ENCODE results near the gene CCDC43. TPM values are rescaled to one million over a fixed set of nuclear protein-coding genes. Genes with fewer than 3 reads are reported as not detected.

CCDC43 gene
- total and polyA plus RNA-seq, 2 of the 13 experiments (the other 11 are each of a cell fraction or from before 2014, with no cell fraction given) = 17.5 to 94.8 TPM

DNA sequence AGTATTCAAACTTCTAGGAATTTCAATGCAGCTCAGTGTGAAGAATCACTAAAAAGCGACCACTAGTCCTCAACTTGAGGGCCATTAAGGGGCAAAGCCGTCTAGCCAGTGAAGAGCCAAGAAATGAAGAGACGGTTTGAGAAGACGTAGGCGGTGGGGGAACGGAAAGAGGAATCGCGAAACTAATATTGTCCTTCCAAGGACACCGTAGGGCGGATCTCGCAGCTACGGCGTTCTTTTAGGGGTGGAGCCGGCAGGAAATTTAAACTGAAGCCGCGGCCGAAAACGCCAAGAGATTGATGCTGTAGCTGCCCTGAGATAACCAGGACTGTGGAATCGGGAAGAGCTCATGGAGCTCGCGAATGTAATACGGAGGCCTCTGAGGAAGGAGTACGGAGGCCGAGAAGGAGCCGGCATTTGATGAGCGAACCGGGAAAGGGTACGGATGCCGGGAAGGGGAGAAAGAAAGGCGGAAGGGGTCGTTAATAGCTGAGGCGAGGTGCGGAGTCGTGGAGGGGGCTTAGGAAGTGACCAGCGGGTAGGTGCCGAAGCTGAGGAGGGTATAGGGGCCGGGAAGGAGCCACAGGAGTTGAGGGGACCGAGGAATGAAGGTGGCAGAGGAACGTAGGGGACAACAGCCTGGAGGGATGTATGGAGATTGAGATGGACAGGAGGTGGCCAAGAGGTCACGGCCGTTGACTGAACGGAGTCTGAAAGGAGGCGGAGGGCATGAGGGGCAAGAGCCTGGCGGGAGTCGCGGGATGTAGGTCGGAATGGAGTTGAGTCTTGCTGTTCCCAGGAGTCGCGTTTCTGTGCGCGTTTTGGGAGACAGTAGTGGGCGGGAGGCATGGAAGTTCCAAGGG is 19.1 kb upstream of the CCDC43 start, which contains the start of gene DBF4B (continued):
- no peak for TF ChIP-seq IRX3 (CRISPR knock-in tag; IDR thresholded peaks at IDR 0.05; ENCODE audit: borderline replicate concordance, low read depth)
- no peak for TF ChIP-seq ZNF563 (CRISPR knock-in tag; IDR thresholded peaks at IDR 0.05)
- TF ChIP-seq, protein P1, sequence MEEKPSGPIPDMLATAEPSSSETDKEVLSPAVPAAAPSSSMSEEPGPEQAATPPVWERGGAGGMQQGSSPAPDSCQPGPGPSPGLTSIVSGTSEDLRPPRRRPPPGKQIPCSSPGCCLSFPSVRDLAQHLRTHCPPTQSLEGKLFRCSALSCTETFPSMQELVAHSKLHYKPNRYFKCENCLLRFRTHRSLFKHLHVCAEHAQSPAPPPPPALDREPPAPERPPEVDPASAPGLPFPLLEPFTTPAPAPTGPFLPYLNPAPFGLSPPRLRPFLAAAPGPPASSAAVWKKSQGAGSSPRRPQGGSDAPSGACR (CRISPR knock-in tag; IDR thresholded peaks at IDR 0.05) = 0 out of 2 replicates have a peak, but pooled peaks have one; percentile 9
- TF ChIP-seq FOSL2 (CRISPR knock-in tag; IDR thresholded peaks at IDR 0.05) = peak; percentile 59
- no peak for TF ChIP-seq ZNF263 (CRISPR knock-in tag; IDR thresholded peaks at IDR 0.05)
- TF ChIP-seq ISL2 (CRISPR knock-in tag; IDR thresholded peaks at IDR 0.05) = no peak; the same call in none of the 2 replicates
- no peak; the same call in none of the 2 replicates for TF ChIP-seq PHF21A (CRISPR knock-in tag; IDR thresholded peaks at IDR 0.05)
- TF ChIP-seq GATAD1 (CRISPR knock-in tag; IDR thresholded peaks at IDR 0.05) = peak; percentile 97
- TF ChIP-seq POLR2A (IDR thresholded peaks at IDR 0.05; ENCODE audit: insufficient read depth in 1 of 2, low read depth in 2 of 2, low read length in 2 of 2) = peak; percentile 75 to 79
- TF ChIP-seq, protein P2, sequence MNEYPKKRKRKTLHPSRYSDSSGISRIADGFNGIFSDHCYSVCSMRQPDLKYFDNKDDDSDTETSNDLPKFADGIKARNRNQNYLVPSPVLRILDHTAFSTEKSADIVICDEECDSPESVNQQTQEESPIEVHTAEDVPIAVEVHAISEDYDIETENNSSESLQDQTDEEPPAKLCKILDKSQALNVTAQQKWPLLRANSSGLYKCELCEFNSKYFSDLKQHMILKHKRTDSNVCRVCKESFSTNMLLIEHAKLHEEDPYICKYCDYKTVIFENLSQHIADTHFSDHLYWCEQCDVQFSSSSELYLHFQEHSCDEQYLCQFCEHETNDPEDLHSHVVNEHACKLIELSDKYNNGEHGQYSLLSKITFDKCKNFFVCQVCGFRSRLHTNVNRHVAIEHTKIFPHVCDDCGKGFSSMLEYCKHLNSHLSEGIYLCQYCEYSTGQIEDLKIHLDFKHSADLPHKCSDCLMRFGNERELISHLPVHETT (CRISPR knock-in tag; conservative IDR thresholded peaks at IDR 0.05) = peak; percentile 82
- TF ChIP-seq, protein P3, sequence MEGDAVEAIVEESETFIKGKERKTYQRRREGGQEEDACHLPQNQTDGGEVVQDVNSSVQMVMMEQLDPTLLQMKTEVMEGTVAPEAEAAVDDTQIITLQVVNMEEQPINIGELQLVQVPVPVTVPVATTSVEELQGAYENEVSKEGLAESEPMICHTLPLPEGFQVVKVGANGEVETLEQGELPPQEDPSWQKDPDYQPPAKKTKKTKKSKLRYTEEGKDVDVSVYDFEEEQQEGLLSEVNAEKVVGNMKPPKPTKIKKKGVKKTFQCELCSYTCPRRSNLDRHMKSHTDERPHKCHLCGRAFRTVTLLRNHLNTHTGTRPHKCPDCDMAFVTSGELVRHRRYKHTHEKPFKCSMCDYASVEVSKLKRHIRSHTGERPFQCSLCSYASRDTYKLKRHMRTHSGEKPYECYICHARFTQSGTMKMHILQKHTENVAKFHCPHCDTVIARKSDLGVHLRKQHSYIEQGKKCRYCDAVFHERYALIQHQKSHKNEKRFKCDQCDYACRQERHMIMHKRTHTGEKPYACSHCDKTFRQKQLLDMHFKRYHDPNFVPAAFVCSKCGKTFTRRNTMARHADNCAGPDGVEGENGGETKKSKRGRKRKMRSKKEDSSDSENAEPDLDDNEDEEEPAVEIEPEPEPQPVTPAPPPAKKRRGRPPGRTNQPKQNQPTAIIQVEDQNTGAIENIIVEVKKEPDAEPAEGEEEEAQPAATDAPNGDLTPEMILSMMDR (CRISPR knock-in tag; IDR thresholded peaks at IDR 0.05) = peak; percentile 20
- TF ChIP-seq, protein P4, sequence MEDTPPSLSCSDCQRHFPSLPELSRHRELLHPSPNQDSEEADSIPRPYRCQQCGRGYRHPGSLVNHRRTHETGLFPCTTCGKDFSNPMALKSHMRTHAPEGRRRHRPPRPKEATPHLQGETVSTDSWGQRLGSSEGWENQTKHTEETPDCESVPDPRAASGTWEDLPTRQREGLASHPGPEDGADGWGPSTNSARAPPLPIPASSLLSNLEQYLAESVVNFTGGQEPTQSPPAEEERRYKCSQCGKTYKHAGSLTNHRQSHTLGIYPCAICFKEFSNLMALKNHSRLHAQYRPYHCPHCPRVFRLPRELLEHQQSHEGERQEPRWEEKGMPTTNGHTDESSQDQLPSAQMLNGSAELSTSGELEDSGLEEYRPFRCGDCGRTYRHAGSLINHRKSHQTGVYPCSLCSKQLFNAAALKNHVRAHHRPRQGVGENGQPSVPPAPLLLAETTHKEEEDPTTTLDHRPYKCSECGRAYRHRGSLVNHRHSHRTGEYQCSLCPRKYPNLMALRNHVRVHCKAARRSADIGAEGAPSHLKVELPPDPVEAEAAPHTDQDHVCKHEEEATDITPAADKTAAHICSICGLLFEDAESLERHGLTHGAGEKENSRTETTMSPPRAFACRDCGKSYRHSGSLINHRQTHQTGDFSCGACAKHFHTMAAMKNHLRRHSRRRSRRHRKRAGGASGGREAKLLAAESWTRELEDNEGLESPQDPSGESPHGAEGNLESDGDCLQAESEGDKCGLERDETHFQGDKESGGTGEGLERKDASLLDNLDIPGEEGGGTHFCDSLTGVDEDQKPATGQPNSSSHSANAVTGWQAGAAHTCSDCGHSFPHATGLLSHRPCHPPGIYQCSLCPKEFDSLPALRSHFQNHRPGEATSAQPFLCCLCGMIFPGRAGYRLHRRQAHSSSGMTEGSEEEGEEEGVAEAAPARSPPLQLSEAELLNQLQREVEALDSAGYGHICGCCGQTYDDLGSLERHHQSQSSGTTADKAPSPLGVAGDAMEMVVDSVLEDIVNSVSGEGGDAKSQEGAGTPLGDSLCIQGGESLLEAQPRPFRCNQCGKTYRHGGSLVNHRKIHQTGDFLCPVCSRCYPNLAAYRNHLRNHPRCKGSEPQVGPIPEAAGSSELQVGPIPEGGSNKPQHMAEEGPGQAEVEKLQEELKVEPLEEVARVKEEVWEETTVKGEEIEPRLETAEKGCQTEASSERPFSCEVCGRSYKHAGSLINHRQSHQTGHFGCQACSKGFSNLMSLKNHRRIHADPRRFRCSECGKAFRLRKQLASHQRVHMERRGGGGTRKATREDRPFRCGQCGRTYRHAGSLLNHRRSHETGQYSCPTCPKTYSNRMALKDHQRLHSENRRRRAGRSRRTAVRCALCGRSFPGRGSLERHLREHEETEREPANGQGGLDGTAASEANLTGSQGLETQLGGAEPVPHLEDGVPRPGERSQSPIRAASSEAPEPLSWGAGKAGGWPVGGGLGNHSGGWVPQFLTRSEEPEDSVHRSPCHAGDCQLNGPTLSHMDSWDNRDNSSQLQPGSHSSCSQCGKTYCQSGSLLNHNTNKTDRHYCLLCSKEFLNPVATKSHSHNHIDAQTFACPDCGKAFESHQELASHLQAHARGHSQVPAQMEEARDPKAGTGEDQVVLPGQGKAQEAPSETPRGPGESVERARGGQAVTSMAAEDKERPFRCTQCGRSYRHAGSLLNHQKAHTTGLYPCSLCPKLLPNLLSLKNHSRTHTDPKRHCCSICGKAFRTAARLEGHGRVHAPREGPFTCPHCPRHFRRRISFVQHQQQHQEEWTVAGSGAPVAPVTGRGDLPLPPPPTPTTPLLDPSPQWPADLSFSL (CRISPR knock-in tag; IDR thresholded peaks at IDR 0.05) = no peak
